Globus pallidus (tissue), 1 donor: Measurements from ENCODE around the gene ATL3.
"Not testable (repeated sequence)": the region's sequence is repeated elsewhere in the genome, so short reads cannot be mapped to it uniquely, and the experiment has no call there.

Experiments
- DNase-seq: peaks from one replicate; pipeline ENCODE4 v3.0.0-alpha.2; 2015; ENCODE audit warnings: low spot score

Gene ATL3

DNA sequence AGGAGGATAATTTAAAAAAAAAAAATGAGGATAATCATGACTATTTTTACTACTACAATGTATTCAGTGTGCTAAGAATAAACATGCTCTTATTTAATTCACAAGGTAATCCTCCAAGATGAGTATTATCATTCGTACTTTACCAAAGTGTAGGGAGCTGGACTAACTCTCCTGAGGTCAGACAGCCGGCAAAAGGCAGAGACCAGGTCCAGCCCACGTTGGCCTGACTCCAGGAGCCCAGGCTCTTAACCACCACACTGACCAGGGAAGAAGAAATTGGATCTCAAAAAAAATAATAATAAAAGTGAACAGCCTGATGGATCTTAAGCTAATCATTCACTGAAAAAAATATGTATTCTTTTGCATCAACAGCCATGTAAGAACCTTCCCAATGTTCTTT lies 82.2 kb downstream of the ATL3 start:
- DNase-seq: no peak

DNA sequence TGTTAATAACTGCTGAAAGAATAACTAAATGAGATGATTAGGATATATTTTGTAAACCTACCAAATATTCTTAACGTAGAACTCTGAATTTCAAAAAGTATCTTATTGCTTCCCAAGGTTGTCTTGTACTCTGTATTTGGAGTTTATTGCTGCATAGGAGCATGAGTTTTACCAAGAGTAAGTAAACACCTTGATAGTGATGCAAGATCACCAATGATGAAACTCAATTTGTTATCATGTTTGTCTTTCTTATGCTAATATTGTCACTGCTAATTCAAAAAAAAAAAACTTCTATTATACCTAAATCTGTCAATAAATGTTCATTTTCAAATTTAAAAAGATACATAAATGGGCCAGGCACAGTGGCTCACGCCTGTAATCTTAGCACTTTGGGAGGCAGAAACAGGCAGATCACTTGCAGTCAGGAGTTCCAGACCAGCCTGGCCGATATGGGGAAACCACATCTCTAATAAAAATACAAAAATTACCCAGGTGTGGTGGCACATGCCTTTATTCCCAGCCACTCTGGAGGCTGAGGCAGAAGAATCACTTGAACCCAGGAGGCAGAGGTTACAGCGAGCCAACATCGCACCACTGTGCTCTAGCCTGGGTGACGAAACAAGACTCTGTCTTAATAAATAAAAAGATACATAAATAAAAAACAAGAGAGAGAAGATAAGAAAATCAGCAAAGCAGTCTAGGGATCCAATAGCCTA lies 84.6 kb downstream of the ATL3 start:
- DNase-seq: no peak

DNA sequence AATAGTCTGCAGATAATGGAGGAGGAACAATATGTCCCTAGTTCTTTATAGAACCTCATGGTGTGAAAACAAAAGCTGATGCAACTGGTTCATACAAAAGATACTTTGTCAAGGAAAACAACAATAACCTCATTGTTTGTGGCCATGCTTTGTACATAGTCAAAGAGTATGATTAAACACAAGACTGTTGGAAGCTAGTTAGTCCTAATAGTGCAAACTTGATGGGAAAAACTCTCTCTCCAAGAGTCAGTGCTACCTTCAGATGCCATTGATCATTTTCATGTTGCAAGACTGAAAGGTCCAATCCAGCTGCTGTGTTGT lies 87.9 kb downstream of the ATL3 start:
- DNase-seq: peak; percentile 97

DNA sequence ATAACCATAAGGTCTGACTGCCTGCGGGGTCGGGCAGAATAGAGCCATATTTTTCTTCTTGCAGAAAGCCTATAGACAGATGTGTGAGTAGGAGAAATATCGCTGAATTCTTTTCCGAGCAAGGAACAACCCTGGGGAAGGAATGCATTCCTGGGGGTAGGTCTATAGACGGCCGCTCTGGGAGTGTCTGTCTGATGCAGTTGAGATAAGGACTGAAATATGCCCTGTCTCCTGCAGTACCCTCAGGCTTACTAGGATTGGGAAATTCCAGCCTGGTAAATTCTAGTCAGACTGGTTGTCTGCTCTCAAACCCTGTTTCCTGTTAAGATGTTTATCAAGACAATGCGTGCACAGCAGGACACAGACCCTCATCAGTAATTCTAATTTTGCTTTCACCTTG lies 90.0 kb downstream of the ATL3 start:
- DNase-seq: not testable (repeated sequence)

DNA sequence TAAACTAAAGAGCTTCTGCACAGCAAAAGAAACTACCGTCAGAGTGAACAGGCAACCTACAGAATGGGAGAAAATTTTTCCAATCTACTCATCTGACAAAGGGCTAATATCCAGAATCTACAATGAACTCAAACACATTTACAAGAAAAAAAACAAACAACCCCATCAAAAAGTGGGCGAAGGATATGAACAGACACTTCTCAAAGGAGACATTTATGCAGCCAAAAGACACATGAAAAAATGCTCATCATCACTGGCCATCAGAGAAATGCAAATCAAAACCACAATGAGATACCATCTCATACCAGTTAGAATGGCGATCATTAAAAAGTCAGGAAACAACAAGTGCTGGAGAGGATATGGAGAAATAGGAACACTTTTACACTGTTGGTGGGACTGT lies 92.3 kb downstream of the ATL3 start:
- not testable (repeated sequence) for DNase-seq

DNA sequence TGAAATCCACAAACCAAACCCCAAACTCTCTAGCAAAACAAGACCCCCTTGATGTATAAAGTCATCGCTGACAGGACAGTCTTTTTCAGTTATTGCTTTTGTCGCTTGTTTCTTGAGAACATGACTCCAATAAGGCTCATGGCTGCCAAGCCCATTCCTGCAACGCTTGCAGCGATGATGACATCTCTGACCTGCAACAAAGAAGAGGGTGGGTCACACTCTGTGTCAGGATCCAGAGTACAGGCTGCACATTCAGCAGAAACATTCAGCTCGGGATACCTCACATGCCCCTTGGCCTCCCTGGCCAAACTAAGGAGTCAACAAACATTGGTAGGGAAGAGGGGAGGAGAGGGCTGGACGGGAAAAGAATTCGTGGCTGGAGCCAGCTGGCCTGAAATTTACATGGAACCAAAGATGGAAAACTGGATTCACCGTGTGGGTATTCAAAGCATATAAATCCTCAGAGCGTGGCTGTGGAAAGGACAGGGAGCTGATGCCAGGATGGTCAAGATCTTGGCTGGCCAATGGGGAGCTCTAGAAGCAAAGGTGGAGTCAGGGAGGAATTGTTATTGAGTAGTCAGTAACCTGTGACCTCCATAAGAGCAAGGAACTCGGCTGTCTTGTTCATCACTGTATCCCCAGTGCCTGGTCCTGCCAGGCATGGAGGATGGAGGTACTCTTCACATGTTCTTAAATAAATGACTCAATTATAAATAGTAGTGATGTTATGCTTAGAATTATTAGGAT lies 96.1 kb downstream of the ATL3 start:
- DNase-seq: no peak
